Activated T-cell treated with anti-CD3 and anti-CD28 coated beads, Interleukin-2, amount 50 U/mL, for 24 hours (primary cell): ENCODE results near the gene ZNF385B.

Source experiments
- DNase-seq: peaks from one replicate; pipeline ENCODE4 v3.0.0-alpha.2; 2020
- H3K27ac Mint-ChIP-seq: 2 replicates; pipeline ENCODE4 v1.8.0; 2020; ENCODE audit warnings: mild to moderate bottlenecking, mixed read lengths
- H3K27me3 Mint-ChIP-seq: 2 replicates; pipeline ENCODE4 v1.8.0; 2020; ENCODE audit warnings: mixed read lengths
- H3K36me3 Mint-ChIP-seq: 2 replicates; pipeline ENCODE4 v1.8.0; 2020; ENCODE audit warnings: low read depth, mixed read lengths
- H3K4me1 Mint-ChIP-seq: 2 replicates; pipeline ENCODE4 v1.8.0; 2020; ENCODE audit warnings: low read depth, mixed read lengths
- H3K4me3 Mint-ChIP-seq: 2 replicates; pipeline ENCODE4 v1.8.0; 2020; ENCODE audit warnings: mild to moderate bottlenecking, moderate library complexity, mixed read lengths
- H3K9me3 Mint-ChIP-seq: 2 replicates; pipeline ENCODE4 v1.8.0; 2020; ENCODE audit warnings: mixed read lengths

Gene ZNF385B

GRCh38 chr2:179417436-179417949 is 443.9 kb downstream of the ZNF385B start:
- Mint-ChIP-seq H3K4me3 (no peak overlapping the region), H3K9me3 (no peaks in the 10 kb centered on the region), H3K27me3 (peaks cover 15% of the 10 kb centered on the region), H3K4me1 (peaks cover 1% of the 10 kb centered on the region), H3K27ac (no peak overlapping the region), H3K36me3 (no peaks in the 10 kb centered on the region)
- no peak for DNase-seq

GRCh38 chr2:179412112-179412511 is 449.3 kb downstream of the ZNF385B start:
- Mint-ChIP-seq H3K9me3 (no peaks in the 10 kb centered on the region), H3K27ac (no peak overlapping the region), H3K36me3 (no peaks in the 10 kb centered on the region), H3K27me3 (peaks cover 31% of the 10 kb centered on the region), H3K4me1 (no peaks in the 10 kb centered on the region), H3K4me3 (no peak overlapping the region)
- no peak for DNase-seq

GRCh38 chr2:179410552-179411356 is 450.7 kb downstream of the ZNF385B start:
- no peak for DNase-seq
- Mint-ChIP-seq H3K9me3 (no peaks in the 10 kb centered on the region), H3K4me1 (no peaks in the 10 kb centered on the region), H3K36me3 (no peaks in the 10 kb centered on the region), H3K27me3 (peaks cover 32% of the 10 kb centered on the region), H3K27ac (no peak overlapping the region), H3K4me3 (no peak overlapping the region)

DNA sequence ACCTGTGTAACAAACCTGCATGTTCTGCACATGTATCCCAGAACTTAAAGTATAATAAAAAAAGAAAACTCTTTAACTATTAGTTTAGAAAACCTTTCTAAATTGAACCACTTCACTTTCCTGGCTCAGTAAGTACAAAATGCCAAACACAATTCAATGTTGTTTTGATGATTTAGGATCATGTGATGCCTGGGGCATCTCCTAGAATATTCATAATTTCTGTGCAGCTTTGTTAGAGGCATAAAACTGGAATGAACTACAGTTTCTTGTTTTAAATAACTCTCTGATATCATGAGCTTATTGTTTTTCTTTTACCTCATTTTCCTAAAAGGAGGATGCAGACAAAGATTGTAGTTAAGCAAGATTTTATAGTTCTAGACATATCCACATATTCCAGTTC is 457.8 kb downstream of the ZNF385B start:
- no peak for DNase-seq
- H3K9me3 Mint-ChIP-seq: no peaks in the 10 kb centered on the region

DNA sequence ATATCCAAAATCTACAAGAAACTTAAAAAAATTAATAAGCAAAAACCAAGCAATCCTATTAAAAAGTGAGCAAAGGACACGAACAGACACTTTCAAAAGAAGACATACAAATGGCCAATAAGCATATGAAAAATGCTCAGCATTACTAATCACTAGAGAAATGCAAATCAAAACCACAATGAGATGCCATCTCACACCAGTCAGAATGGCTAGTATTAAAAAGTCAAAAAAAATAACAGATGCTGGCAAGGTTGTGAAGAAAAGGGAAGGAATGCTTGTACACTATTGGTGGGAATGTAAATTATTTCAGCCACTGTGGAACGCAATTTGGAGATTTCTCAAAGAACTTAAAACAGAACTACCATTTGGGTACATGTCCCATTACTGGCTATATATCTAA is 467.9 kb downstream of the ZNF385B start:
- no peak for DNase-seq
- H3K9me3 Mint-ChIP-seq: no peaks in the 10 kb centered on the region
- no peak overlapping the region for H3K4me3 Mint-ChIP-seq

More for the DNA sequence above, 457.8 kb downstream of the ZNF385B start:
- Mint-ChIP-seq H3K27me3 (peaks cover 20% of the 10 kb centered on the region), H3K4me1 (no peaks in the 10 kb centered on the region), H3K36me3 (no peaks in the 10 kb centered on the region), H3K4me3 (no peak overlapping the region), H3K27ac (no peak overlapping the region)

More for the DNA sequence above, 467.9 kb downstream of the ZNF385B start:
- no peaks in the 10 kb centered on the region for H3K27me3 Mint-ChIP-seq
- no peaks in the 10 kb centered on the region for H3K4me1 Mint-ChIP-seq
- H3K36me3 Mint-ChIP-seq: no peaks in the 10 kb centered on the region
- H3K27ac Mint-ChIP-seq: no peak overlapping the region
